ENCODE results near the gene IZUMO4.
A peak's percentile ranks its signal among the peaks of the same experiment; 100 is the strongest.

Gene IZUMO4

GRCh38 chr19:2109046-2109864 lies 12.5 kb downstream of the IZUMO4 start:
- in situ Hi-C loops (cut with HindIII; ENCODE audit: low sequenced_read_pairs): no loop called here
- H3K4me3 ChIP-seq (ENCODE audit: low read depth, low read length): no peak overlapping the region
- DNase-seq (ENCODE audit: low read depth, low spot score): no peak
- no peak for TF ChIP-seq CTCF (IDR thresholded peaks at IDR 0.05; ENCODE audit: low read depth, low read length)

DNA sequence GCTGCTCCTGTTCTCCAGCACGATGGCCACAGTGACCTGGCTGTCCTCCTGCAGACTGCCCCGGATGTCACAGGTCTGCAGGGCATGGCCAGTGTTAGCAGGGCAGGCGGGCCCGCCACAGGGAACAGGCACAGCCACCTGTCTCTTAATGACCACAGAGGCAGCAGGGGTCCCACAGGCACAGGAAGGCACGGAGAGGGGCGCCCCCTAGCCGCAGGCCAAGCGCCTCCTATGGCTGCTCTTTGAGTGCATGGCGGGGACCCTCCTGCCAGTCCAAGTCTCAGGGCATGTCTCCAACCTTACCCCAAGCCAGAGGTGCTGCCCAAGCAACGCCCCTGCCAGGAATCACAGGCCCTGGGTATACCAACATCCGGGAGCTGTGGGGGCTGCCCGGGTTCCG lies 14.1 kb downstream of the IZUMO4 start:
- in situ Hi-C loops (cut with HindIII; ENCODE audit: low sequenced_read_pairs): no loop called here
- DNase-seq (ENCODE audit: low read depth, low spot score): no peak
- no peak overlapping the region for H3K4me3 ChIP-seq (ENCODE audit: low read depth, low read length)
- TF ChIP-seq CTCF (IDR thresholded peaks at IDR 0.05; ENCODE audit: low read depth, low read length): peak; percentile 16

DNA sequence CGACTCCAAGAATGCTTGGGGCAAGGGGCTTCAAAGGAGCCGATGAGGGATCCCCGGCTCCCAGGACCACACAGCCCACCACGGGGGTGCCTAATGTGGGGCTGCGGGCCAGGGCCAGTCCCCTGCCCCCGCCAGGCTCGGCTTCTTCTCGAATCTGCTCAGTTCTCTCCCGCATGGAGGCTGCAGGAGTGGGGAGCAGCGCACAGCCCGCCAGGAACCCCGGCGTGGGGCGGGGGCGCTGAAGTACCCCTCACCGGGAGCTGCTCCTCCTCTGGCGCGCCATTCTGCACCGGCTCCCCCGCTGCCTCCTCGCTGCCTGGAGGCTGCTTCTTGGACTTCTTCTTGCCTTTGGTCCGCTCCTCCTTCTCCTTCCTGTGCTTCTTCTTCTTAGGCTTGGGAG lies 14.7 kb downstream of the IZUMO4 start:
- no peak overlapping the region for H3K4me3 ChIP-seq (ENCODE audit: low read depth, low read length)
- in situ Hi-C loops (cut with HindIII; ENCODE audit: low sequenced_read_pairs): no loop called here
- no peak for DNase-seq (ENCODE audit: low read depth, low spot score)
- TF ChIP-seq CTCF (IDR thresholded peaks at IDR 0.05; ENCODE audit: low read depth, low read length): no peak

DNA sequence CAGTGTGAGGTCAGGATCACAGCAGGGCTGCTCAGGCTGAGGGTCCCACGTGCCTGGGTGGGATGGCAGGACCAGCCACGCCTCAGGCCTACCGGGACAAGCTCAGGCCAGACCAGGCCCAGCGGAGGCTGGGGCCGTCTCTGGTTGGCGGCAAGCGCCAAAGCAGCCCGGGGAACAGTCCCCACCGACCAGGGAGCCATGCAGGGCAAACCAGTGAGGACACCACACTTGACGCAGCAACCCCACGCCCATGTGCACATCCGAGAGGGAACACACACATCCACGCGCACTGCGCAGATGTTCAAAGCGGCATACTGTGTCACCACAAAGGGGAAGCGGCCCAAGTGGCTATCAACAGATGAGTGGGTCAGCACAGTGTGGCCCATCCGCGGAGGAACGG lies 15.2 kb downstream of the IZUMO4 start:
- no peak overlapping the region for H3K4me3 ChIP-seq (ENCODE audit: low read depth, low read length)
- in situ Hi-C loops (cut with HindIII; ENCODE audit: low sequenced_read_pairs): no loop called here
- no peak for TF ChIP-seq CTCF (IDR thresholded peaks at IDR 0.05; ENCODE audit: low read depth, low read length)
- DNase-seq (ENCODE audit: low read depth, low spot score): no peak

DNA sequence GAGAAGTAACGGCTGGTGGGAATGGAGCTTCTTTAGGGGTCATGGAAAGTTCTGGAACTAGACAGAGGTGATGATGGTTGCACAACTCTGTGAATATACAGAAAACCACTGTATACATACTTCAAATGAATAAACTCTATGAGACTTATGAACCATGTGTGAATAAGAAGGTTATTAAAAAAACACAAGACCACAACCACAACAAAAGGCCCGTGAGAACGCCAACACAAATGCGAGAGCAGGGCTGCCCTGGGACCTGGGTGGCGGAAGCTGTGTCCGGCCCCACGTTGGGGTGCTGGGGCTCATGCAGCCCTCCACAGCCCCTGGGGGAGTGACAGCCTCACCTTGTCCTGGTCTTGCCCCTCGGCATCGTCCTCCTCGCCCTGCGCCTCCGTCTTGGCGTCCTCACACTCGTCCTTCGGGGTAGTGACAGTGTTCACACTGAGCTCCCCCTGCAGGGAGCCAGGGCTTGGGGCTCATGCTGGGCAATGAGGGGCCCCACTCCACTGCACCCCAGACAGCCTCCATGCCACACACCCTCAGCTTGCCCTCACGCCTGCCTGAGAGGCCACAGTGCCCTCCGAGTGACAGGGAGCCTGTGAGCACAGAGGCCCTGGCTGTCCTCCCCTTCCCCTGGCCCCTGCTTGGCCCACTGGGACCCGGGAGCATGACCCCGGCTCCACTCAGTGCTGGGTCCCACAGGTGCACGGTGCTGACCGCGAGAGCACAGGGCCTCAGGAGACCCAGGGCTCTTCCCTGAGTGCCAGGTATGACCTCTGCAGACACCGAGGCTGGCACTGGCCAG lies 16.0 kb downstream of the IZUMO4 start:
- no peak for TF ChIP-seq CTCF (IDR thresholded peaks at IDR 0.05; ENCODE audit: low read depth, low read length)
- in situ Hi-C loops (cut with HindIII; ENCODE audit: low sequenced_read_pairs): no loop called here
- no peak for DNase-seq (ENCODE audit: low read depth, low spot score)
- H3K4me3 ChIP-seq (ENCODE audit: low read depth, low read length): no peak overlapping the region

DNA sequence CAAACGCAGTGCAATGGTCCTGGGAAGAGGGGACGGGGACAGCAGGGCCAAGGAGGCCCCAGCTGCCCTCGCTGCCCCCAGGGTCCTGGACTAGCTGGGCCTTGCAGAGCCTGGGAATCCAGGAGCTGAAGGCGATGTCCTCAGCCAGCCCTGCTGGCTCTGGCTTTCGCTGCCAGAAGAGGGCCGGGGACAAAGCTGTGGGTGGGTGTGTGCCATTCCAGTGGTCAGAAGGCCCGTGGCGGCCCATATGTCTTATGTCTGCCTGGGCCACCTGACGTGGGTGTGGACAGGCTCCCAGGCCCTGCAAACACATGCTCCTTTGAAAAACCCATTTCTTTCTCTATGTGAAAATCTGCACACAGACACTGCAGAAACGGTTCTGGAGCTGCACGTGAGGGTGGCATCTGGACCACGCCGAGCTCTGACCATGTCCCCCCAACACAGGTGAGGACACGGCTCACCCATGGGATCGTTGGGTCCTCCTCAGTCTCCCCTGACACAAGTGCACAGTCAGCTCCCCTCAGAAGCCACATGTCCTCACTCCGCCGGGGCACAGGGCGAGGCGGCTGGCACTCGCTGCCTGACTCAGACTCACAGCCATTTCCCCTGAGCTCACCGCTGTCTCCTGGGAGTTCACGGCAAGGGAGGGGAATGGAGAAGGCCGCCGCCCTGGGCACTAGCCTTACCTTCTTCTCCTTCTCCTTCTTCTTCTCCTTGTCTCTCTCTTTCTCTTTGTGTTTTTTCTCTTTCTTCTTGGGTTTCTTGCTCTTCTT lies 16.9 kb downstream of the IZUMO4 start:
- in situ Hi-C loops (cut with HindIII; ENCODE audit: low sequenced_read_pairs): no loop called here
- no peak overlapping the region for H3K4me3 ChIP-seq (ENCODE audit: low read depth, low read length)
- no peak for TF ChIP-seq CTCF (IDR thresholded peaks at IDR 0.05; ENCODE audit: low read depth, low read length)
- peak; percentile 32 for DNase-seq (ENCODE audit: low read depth, low spot score)
